Mammary epithelial cell (primary cell): ENCODE measurements around the gene PLCD4.

Experiments
- CTCF ChIP-seq, 2 donors: IDR thresholded peaks in 1 of 2; conservative IDR thresholded peaks in 1 of 2; 2 replicates each; pipeline ENCODE4 v1.5.1; 2011 to 2012; ENCODE audit warnings: inconsistent platforms in 2 of 2, low read length in 2 of 2, mild to moderate bottlenecking in 2 of 2, control low read depth in 1 of 2, low read depth in 1 of 2; ENCODE audit not compliant: insufficient read depth in 1 of 2; ENCODE audit errors: extremely low read depth in 1 of 2
- EZH2 ChIP-seq: IDR thresholded peaks from 2 replicates; pipeline ENCODE4 v1.6.1; 2012; ENCODE audit warnings: low read length, inconsistent platforms, borderline replicate concordance

GRCh38 chr2:218585541-218585940 is 22.2 kb upstream of the PLCD4 start:
- no peak for TF ChIP-seq CTCF (conservative IDR thresholded peaks at IDR 0.05 in 1 of 2, IDR thresholded peaks at IDR 0.05 in 1 of 2; ENCODE audit: extremely low read depth in 1 of 2, insufficient read depth in 1 of 2, low read depth in 1 of 2, low read length in 2 of 2)
- TF ChIP-seq EZH2, result no peak
